ENCODE measurements around the gene RAB21. TPM values are rescaled to one million over a fixed set of nuclear protein-coding genes. Genes with fewer than 3 reads are reported as not detected.

RAB21 gene
- total and polyA plus RNA-seq, 9 donors, result 8.8 to 77.0 (median 64.3) TPM

DNA sequence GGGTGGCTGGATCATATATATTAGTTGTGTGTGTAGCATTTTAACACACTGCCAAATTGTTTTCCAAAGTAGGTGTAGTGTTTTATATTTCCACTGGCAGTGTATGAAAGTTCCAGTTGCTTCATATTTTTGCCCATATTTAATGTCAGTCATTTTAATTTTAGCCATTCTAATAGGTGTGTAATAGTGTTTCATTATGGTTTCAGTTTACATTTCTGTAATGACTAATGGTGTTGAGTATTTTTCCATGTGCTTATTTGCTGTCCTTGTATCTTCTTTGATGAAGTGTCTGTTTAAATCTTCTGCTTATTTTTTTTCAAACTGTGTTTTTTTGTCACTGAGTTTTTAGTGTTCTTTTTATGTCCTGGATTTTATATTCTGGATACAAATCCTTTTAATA, 93.5 kb downstream of the RAB21 start:
- H3K4me1 ChIP-seq (ENCODE audit: insufficient read depth), result peaks cover 2% of the 10 kb centered on the region

GRCh38 chr12:71849109-71849851, 94.6 kb downstream of the RAB21 start:
- WGBS, 3 donors, result 95 to 97% (median 97%) methylated on average over 8 of the region's 8 CpGs
- Histone ChIP-seq H3K36me3 (no peaks in the 10 kb centered on the region), H3K4me1 (ENCODE audit: insufficient read depth) (no peaks in the 10 kb centered on the region), H3K9me3 (no peaks in the 10 kb centered on the region), H3K27ac (no peak overlapping the region), H3K4me3 (no peak overlapping the region), H3K27me3 (no peaks in the 10 kb centered on the region)
- TF ChIP-seq EP300 (IDR thresholded peaks at IDR 0.05) (no peak), POLR2A (IDR thresholded peaks at IDR 0.05) (no peak), CTCF (IDR thresholded peaks at IDR 0.05) (no peak)
- DNase-seq, result no peak
- intact Hi-C loops (cut with DNase I), result no loop called here

More for the DNA sequence above, 93.5 kb downstream of the RAB21 start:
- Histone ChIP-seq H3K4me3 (no peak overlapping the region), H3K27ac (no peak overlapping the region), H3K36me3 (no peaks in the 10 kb centered on the region), H3K27me3 (no peaks in the 10 kb centered on the region), H3K9me3 (no peaks in the 10 kb centered on the region)
- no peak for DNase-seq
- TF ChIP-seq POLR2A (IDR thresholded peaks at IDR 0.05), result no peak
- no peak for TF ChIP-seq EP300 (IDR thresholded peaks at IDR 0.05)
- TF ChIP-seq CTCF (IDR thresholded peaks at IDR 0.05), result no peak
- intact Hi-C loops (cut with DNase I), result no loop called here

Other genes with a start within 250 kb of the RAB21 start
- 10 to 100 TPM; 30.1 to 51.0 (median 42.5) TPM for gene ZFC3H1, start 91.0 kb upstream of the RAB21 start, total RNA-seq
- gene ZFC3H1, start 91.0 kb upstream of the RAB21 start, polyA plus RNA-seq, result 10 to 100 TPM; 17.5 to 28.9 TPM
- 1 to 10 TPM; 4.0 to 7.5 (median 5.9) TPM for gene THAP2, start 90.6 kb upstream of the RAB21 start, total RNA-seq
- 1 to 10 TPM; 3.6 to 5.7 TPM for gene THAP2, start 90.6 kb upstream of the RAB21 start, polyA plus RNA-seq
- 10 to 100 TPM in 5 of 7 donors, 1 to 10 TPM in 2; 3.9 to 16.1 (median 11.2) TPM for gene TMEM19, start 68.8 kb upstream of the RAB21 start, total RNA-seq
- gene TMEM19, start 68.8 kb upstream of the RAB21 start, polyA plus RNA-seq, result 10 to 100 TPM in 1 of 2 donors, 1 to 10 TPM in 1; 5.0 to 11.5 TPM
- 10 to 100 TPM; 37.8 to 49.3 (median 41.2) TPM for gene TBC1D15, start 84.9 kb downstream of the RAB21 start, total RNA-seq
- 10 to 100 TPM; 30.4 to 34.5 TPM for gene TBC1D15, start 84.9 kb downstream of the RAB21 start, polyA plus RNA-seq
- gene TPH2, start 184.0 kb downstream of the RAB21 start, total RNA-seq, result under 1 TPM in 1 of 7 donors, not detected in 6; 0.23 TPM
- gene TPH2, start 184.0 kb downstream of the RAB21 start, polyA plus RNA-seq, result not detected